Measurements from ENCODE around the gene PPP3R2. TPM values are rescaled to one million over a fixed set of nuclear protein-coding genes. Genes with fewer than 3 reads are reported as not detected.
"Not testable (repeated sequence)": the region's sequence is repeated elsewhere in the genome, so short reads cannot be mapped to it uniquely, and the experiment has no call there.

Gene PPP3R2
- total and polyA plus RNA-seq, 4 experiments from 2014 or later: not detected

- H3K27ac ChIP-seq (ENCODE audit: low read depth, low read length): no peak overlapping the region
- H3K4me1 Mint-ChIP-seq: peaks cover 26 to 46% (median 39%) of the 10 kb centered on the region in 4 donors
- H3K9me3 Mint-ChIP-seq: peaks cover 0 to 4% (median 0%) of the 10 kb centered on the region in 8 donors
- peaks cover 75 to 85% of the 10 kb centered on the region in 2 donors for H3K36me3 Mint-ChIP-seq
- H3K9me3 ChIP-seq (ENCODE audit: control insufficient read depth in 1 of 2, low read length in 2 of 2): no peaks in the 10 kb centered on the region
- POLR2A ChIA-PET (ENCODE audit: partially characterized antibody): no interaction called here
- no peak overlapping the region for H3K27ac Mint-ChIP-seq
- no peaks in the 10 kb centered on the region for H3K27me3 ChIP-seq (ENCODE audit: insufficient read depth, low read length)
- H3K4me1 ChIP-seq (ENCODE audit: insufficient read depth, low read length): peaks cover 16% of the 10 kb centered on the region
- CTCF ChIA-PET (ENCODE audit: partially characterized antibody): no interaction called here
- peaks cover 33% of the 10 kb centered on the region for H3K36me3 ChIP-seq (ENCODE audit: insufficient read depth, low read length)
- H3K27me3 Mint-ChIP-seq: no peaks in the 10 kb centered on the region
- DNase-seq: no peak
- no peak overlapping the region for H3K4me3 ChIP-seq (ENCODE audit: low read length in 2 of 2)
- H3K4me3 Mint-ChIP-seq: no peak overlapping the region
- intact Hi-C loops (cut with micrococcal nuclease): no loop called here
Measured at GRCh38 chr9:101562966-101563365, 31.8 kb downstream of the PPP3R2 start.

- Mint-ChIP-seq H3K4me3 (peak overlapping the region in 2 of 8 donors; percentile 5 to 51), H3K27ac (peak overlapping the region; percentile 7 to 93 (median 63)), H3K9me3 (peaks cover 0 to 4% (median 0%) of the 10 kb centered on the region in 8 donors), H3K4me1 (peaks cover 21 to 34% (median 32%) of the 10 kb centered on the region in 4 donors), H3K27me3 (no peaks in the 10 kb centered on the region), H3K36me3 (peaks cover 84 to 86% of the 10 kb centered on the region in 2 donors)
- no peak overlapping the region for H3K27ac ChIP-seq (ENCODE audit: low read depth, low read length)
- DNase-seq: peak in 2 of 5 donors; percentile 31 to 42
- peaks cover 9% of the 10 kb centered on the region for H3K4me1 ChIP-seq (ENCODE audit: insufficient read depth, low read length)
- ChIA-PET CTCF (ENCODE audit: partially characterized antibody) (no interaction called here), POLR2A (ENCODE audit: partially characterized antibody) (no interaction called here)
- H3K36me3 ChIP-seq (ENCODE audit: insufficient read depth, low read length): peaks cover 41% of the 10 kb centered on the region
- H3K9me3 ChIP-seq (ENCODE audit: control insufficient read depth in 1 of 2, low read length in 2 of 2): no peaks in the 10 kb centered on the region
- no peaks in the 10 kb centered on the region for H3K27me3 ChIP-seq (ENCODE audit: insufficient read depth, low read length)
- H3K4me3 ChIP-seq (ENCODE audit: low read length in 2 of 2): no peak overlapping the region
- intact Hi-C loops (cut with micrococcal nuclease): no loop called here
Measured at GRCh38 chr9:101561740-101562139, 33.0 kb downstream of the PPP3R2 start.

DNA sequence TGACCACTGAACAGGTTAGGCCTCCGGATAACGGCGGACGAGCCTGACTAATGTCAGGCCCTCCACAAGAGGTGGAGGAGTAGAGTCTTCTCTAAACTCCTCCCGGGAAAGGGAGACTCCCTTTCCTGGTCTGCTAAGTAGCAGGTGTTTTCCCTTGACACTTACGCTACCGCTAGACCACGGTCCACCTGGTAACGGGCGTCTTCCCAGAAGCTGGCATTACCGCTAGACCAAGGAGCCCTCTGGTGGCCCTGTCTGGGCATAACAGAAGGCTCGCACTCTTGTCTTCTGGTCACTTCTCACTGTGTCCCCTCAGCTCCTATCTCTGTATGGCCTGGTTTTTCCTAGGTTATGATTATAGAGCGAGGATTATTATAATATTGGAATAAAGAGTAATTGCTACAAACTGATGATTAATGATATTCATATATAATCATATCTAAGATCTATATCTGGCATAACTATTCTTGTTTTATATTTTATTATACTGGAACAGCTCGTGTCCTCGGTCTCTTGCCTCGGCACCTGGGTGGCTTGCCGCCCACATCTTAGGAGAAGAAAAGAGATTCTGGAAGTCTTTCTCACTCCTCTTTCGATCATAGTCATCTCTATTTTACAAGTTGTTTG is 45.2 kb downstream of the PPP3R2 start:
- H3K4me3 Mint-ChIP-seq; H3K9me3 ChIP-seq (ENCODE audit: control insufficient read depth in 1 of 2, low read length in 2 of 2); H3K4me1 Mint-ChIP-seq; H3K9me3 Mint-ChIP-seq; H3K27me3 Mint-ChIP-seq; H3K4me3 ChIP-seq (ENCODE audit: low read length in 2 of 2); intact Hi-C loops (cut with micrococcal nuclease); H3K4me1 ChIP-seq (ENCODE audit: insufficient read depth, low read length); DNase-seq; CTCF ChIA-PET (ENCODE audit: partially characterized antibody); H3K27ac ChIP-seq (ENCODE audit: low read depth, low read length); POLR2A ChIA-PET (ENCODE audit: partially characterized antibody); H3K27me3 ChIP-seq (ENCODE audit: insufficient read depth, low read length); H3K27ac Mint-ChIP-seq: not testable (repeated sequence)
- peaks cover 87 to 92% of the 10 kb centered on the region in 2 donors for H3K36me3 Mint-ChIP-seq
- peaks cover 73% of the 10 kb centered on the region for H3K36me3 ChIP-seq (ENCODE audit: insufficient read depth, low read length)

- no peak for DNase-seq
- no peak overlapping the region for H3K4me3 Mint-ChIP-seq
- peaks cover 39 to 46% of the 10 kb centered on the region in 2 donors for H3K36me3 Mint-ChIP-seq
- peaks cover 0 to 4% (median 3%) of the 10 kb centered on the region in 4 donors for H3K4me1 Mint-ChIP-seq
- Histone ChIP-seq H3K36me3 (ENCODE audit: insufficient read depth, low read length) (peaks cover 39% of the 10 kb centered on the region), H3K27me3 (ENCODE audit: insufficient read depth, low read length) (no peaks in the 10 kb centered on the region), H3K4me1 (ENCODE audit: insufficient read depth, low read length) (peaks cover 10% of the 10 kb centered on the region), H3K4me3 (ENCODE audit: low read length in 2 of 2) (no peak overlapping the region), H3K27ac (ENCODE audit: low read depth, low read length) (no peak overlapping the region), H3K9me3 (ENCODE audit: control insufficient read depth in 1 of 2, low read length in 2 of 2) (no peaks in the 10 kb centered on the region)
- ChIA-PET CTCF (ENCODE audit: partially characterized antibody) (no interaction called here), POLR2A (ENCODE audit: partially characterized antibody) (no interaction called here)
- intact Hi-C loops (cut with micrococcal nuclease): no loop called here
- no peaks in the 10 kb centered on the region for H3K27me3 Mint-ChIP-seq
- no peak overlapping the region for H3K27ac Mint-ChIP-seq
- H3K9me3 Mint-ChIP-seq: no peaks in the 10 kb centered on the region
Measured at GRCh38 chr9:101543098-101543735, 51.6 kb downstream of the PPP3R2 start.

Other genes with a start within 250 kb of the PPP3R2 start
- gene BAAT, start 210.0 kb downstream of the PPP3R2 start, total RNA-seq: under 1 TPM in 1 of 2 experiments, not detected in 1; 0.15 TPM
- gene BAAT, start 210.0 kb downstream of the PPP3R2 start, polyA plus RNA-seq: under 1 TPM in 1 of 2 donors, not detected in 1; 0.08 TPM
- gene MRPL50, start 196.4 kb downstream of the PPP3R2 start, total RNA-seq: 10 to 100 TPM; 20.9 to 23.0 TPM
- 10 to 100 TPM; 18.6 to 21.0 TPM for gene MRPL50, start 196.4 kb downstream of the PPP3R2 start, polyA plus RNA-seq
- 10 to 100 TPM; 22.1 to 23.2 TPM for gene ZNF189, start 196.1 kb downstream of the PPP3R2 start, total RNA-seq
- gene ZNF189, start 196.1 kb downstream of the PPP3R2 start, polyA plus RNA-seq: 1 to 10 TPM in 1 of 2 donors, under 1 TPM in 1; 0.95 to 2.6 TPM
- gene ALDOB, start 159.2 kb downstream of the PPP3R2 start, total RNA-seq: not detected
- gene ALDOB, start 159.2 kb downstream of the PPP3R2 start, polyA plus RNA-seq: not detected
- gene RNF20, start 61.1 kb downstream of the PPP3R2 start, total RNA-seq: 10 to 100 TPM; 64.5 to 67.4 TPM
- 10 to 100 TPM; 23.6 to 48.0 TPM for gene RNF20, start 61.1 kb downstream of the PPP3R2 start, polyA plus RNA-seq
- under 1 TPM in 1 of 2 experiments, not detected in 1; 0.08 TPM for gene GRIN3A, start 143.7 kb upstream of the PPP3R2 start, total RNA-seq
- under 1 TPM; 0.08 to 0.12 TPM for gene GRIN3A, start 143.7 kb upstream of the PPP3R2 start, polyA plus RNA-seq

All from CD4-positive, alpha-beta memory T cell (primary cell).